Pancreas (tissue), 10 donors: ENCODE data around the gene PAFAH1B2. TPM values are rescaled to one million over a fixed set of nuclear protein-coding genes. Genes with fewer than 3 reads are reported as not detected.

Source experiments
- ATAC-seq, 4 donors: fragments of 200-7000 bp; cut with Tn5 transposase; one replicate each; pipeline versions ENCODE4 v1.8.0 to v1.9.1; 2020; ENCODE audit warnings: mild to moderate bottlenecking in 4 of 4, moderate library complexity in 4 of 4
- DNase-seq, 6 donors: peaks; one replicate each; pipeline ENCODE4 v3.0.0-alpha.2; 2020
- FAIRE-seq: peaks from 2 replicates; lab custom pipeline; 2012; peaks lifted over from hg19 to GRCh38; lab: Jason Lieb, UNC
- H3K27ac ChIP-seq, 4 donors: fragments of 200-600 bp; sonication (generic); 1 replicate in 3 of 4; 2 replicates in 1 of 4; pipeline versions ENCODE4 v1.5.0 to v1.8.0; 2020
- H3K27me3 ChIP-seq, 4 donors: fragments of 200-600 bp; one replicate each; pipeline ENCODE4 v1.8.0; 2021
- H3K36me3 ChIP-seq, 3 donors: fragments of 200-600 bp; sonication (generic) in 1 of 3; one replicate each; pipeline versions ENCODE4 v1.5.0 to v1.8.0; 2020 to 2021
- H3K4me1 ChIP-seq, 3 donors: fragments of 200-600 bp; one replicate each; pipeline ENCODE4 v1.8.0; 2021
- H3K4me3 ChIP-seq, 4 donors: fragments of 200-600 bp; sonication (generic) in 2 of 4; one replicate each; pipeline versions ENCODE4 v1.5.0 to v1.8.0; 2020 to 2021
- H3K9me3 ChIP-seq, 4 donors: fragments of 200-600 bp; one replicate each; pipeline ENCODE4 v1.8.0; 2021
- CTCF ChIP-seq, 4 donors: fragments of 200-600 bp; sonication (generic) in 3 of 4; IDR thresholded peaks; one replicate each; pipeline versions ENCODE4 v1.5.0 to v1.8.0; 2021; ENCODE audit warnings: antibody characterized with exemption in 4 of 4
- WGBS, 2 donors: extraction: QIAGEN DNeasy Blood & Tissue Kit; methylation state at CpG; one replicate each; pipeline ENCODE4 v1.1.7; 2013; 5-methylcytosine and 5-hydroxymethylcytosine counted together
- intact Hi-C, 3 donors: fragments of 100-400 bp; cut with DNase I; formaldehyde crosslinking; loops; one replicate each; pipeline versions ENCODE4 v1.11.1 to v1.14.2; 2022
- polyA plus RNA-seq, 2 donors: library from polyadenylated mRNA; stranded (reverse); fragments of 200-250 nt; gene quantifications; one replicate each; pipeline ENCODE4 v1.2.3, GENCODE V29; 2013
- total RNA-seq, 6 donors: library from RNA; stranded (reverse); fragmentation: NEBNext Ultra II Directional in 4 of 6; extraction: Animal tissue kit (Norgen Biotek cat#: 25700) in 4 of 6; gene quantifications; one replicate each; pipeline versions ENCODE4 v1.2.1 to v1.2.4, GENCODE V29; 2021 to 2023
- donor health status: healthy with polysubstance abuse.
- donor health status: DM: no; HTN: no; CAD: no; lungs with moderate emphysema.
- donor health status: DM: no; HTN: no; CAD: no.
- donor health status: control.
- donor health status: control.
- donor health status: Bipolar disorder and iron deficiency.
- donor health status: DM: yes; HTN: yes; CAD: no.
- donor health status: DM: no; HTN: no; CAD: no.
- donor health status: DM: no; HTN: no; CAD: no.
- donor health status: DM: yes; HTN: yes; CAD: no.

The PAFAH1B2 gene
- total and polyA plus RNA-seq, 8 donors, result 14.8 to 47.7 (median 24.3) TPM

GRCh38 chr11:117143390-117143789 lies 697 bp upstream of the PAFAH1B2 start:
- peak; percentile 46 to 73 (median 62) for ATAC-seq
- Histone ChIP-seq H3K4me1 (peaks cover 0 to 13% (median 7%) of the 10 kb centered on the region in 3 donors), H3K4me3 (peak overlapping the region; percentile 77 to 93 (median 84)), H3K36me3 (no peaks in the 10 kb centered on the region), H3K27ac (peak overlapping the region; percentile 76 to 86 (median 82)), H3K9me3 (no peaks in the 10 kb centered on the region), H3K27me3 (no peaks in the 10 kb centered on the region)
- no peak for FAIRE-seq
- 0 to 3% methylated on average over 5 of the region's 5 CpGs for WGBS, 2 donors
- DNase-seq, result peak in 5 of 6 donors; percentile 52 to 72 (median 62)
- TF ChIP-seq CTCF (IDR thresholded peaks at IDR 0.05), result no peak
- intact Hi-C loops, result no loop called here

- H3K4me1 ChIP-seq, result peaks cover 3 to 13% (median 7%) of the 10 kb centered on the region in 3 donors
- FAIRE-seq (no peak), ATAC-seq (peak; percentile 59 to 72 (median 70)), DNase-seq (peak; percentile 72 to 81 (median 78))
- WGBS, 2 donors, result 0% methylated on average over 25 to 62 of the region's 62 CpGs
- no peaks in the 10 kb centered on the region for H3K36me3 ChIP-seq
- peak overlapping the region; percentile 76 to 86 (median 82) for H3K27ac ChIP-seq
- intact Hi-C loops, result no loop called here
- peak overlapping the region; percentile 77 to 93 (median 84) for H3K4me3 ChIP-seq
- no peaks in the 10 kb centered on the region for H3K27me3 ChIP-seq
- no peak for TF ChIP-seq CTCF (IDR thresholded peaks at IDR 0.05)
- no peaks in the 10 kb centered on the region for H3K9me3 ChIP-seq
These were observed 648 bp downstream of the PAFAH1B2 start for GRCh38 chr11:117144477-117145392.

GRCh38 chr11:117145393-117145761 lies 1.3 kb downstream of the PAFAH1B2 start:
- 2 to 3% methylated on average over 5 of the region's 5 CpGs for WGBS, 2 donors
- DNase-seq (no peak), FAIRE-seq (no peak), ATAC-seq (no peak)
- peak overlapping the region; percentile 77 to 93 (median 84) for H3K4me3 ChIP-seq
- peak overlapping the region; percentile 76 to 86 (median 82) for H3K27ac ChIP-seq
- TF ChIP-seq CTCF (IDR thresholded peaks at IDR 0.05), result no peak
- no peaks in the 10 kb centered on the region for H3K27me3 ChIP-seq
- no peaks in the 10 kb centered on the region for H3K36me3 ChIP-seq
- no peaks in the 10 kb centered on the region for H3K9me3 ChIP-seq
- intact Hi-C loops, result no loop called here
- peaks cover 3 to 13% (median 7%) of the 10 kb centered on the region in 3 donors for H3K4me1 ChIP-seq

GRCh38 chr11:117146521-117146920 lies 2.4 kb downstream of the PAFAH1B2 start:
- no peak for TF ChIP-seq CTCF (IDR thresholded peaks at IDR 0.05)
- no peaks in the 10 kb centered on the region for H3K27me3 ChIP-seq
- H3K9me3 ChIP-seq, result no peaks in the 10 kb centered on the region
- no peak for ATAC-seq
- H3K4me3 ChIP-seq, result no peak overlapping the region
- FAIRE-seq, result no peak
- no peak overlapping the region for H3K27ac ChIP-seq
- intact Hi-C loops, result no loop called here
- H3K4me1 ChIP-seq, result peaks cover 3 to 13% (median 7%) of the 10 kb centered on the region in 3 donors
- H3K36me3 ChIP-seq, result no peaks in the 10 kb centered on the region
- no peak for DNase-seq
- 46 to 74% methylated on average over 10 of the region's 10 CpGs for WGBS, 2 donors
